PFSK-1 (cell line): ENCODE results near the gene GMDS.

ENCODE experiments used
- FOXP2 ChIP-seq: optimal IDR thresholded peaks from 2 replicates; pipeline ENCODE3; 2011; ENCODE audit warnings: borderline replicate concordance, control low read depth, inconsistent platforms; ENCODE audit not compliant: insufficient read depth; ENCODE audit errors: extremely low read length, extremely low read depth
- POLR2AphosphoS5 ChIP-seq: IDR thresholded peaks from 2 replicates; pipeline ENCODE4 v1.6.1; 2012; ENCODE audit warnings: low read depth, mild to moderate bottlenecking, control low read depth, low read length, moderate library complexity
- SIN3A ChIP-seq: IDR thresholded peaks from 2 replicates; pipeline ENCODE4 v1.6.1; 2012; ENCODE audit warnings: mild to moderate bottlenecking, low read length, moderate library complexity, borderline replicate concordance; ENCODE audit not compliant: insufficient read depth
- TAF1 ChIP-seq: IDR thresholded peaks from 2 replicates; pipeline ENCODE4 v1.6.1; 2012; ENCODE audit warnings: low read length, control low read depth, borderline replicate concordance; ENCODE audit not compliant: insufficient read depth
- TF ChIP-seq, protein P1 (sequence below), 2 experiments: IDR thresholded peaks; 2 replicates each; pipeline versions ENCODE4 v1.6.1 to v1.8.0; 2011 to 2012; ENCODE audit warnings: low read depth in 2 of 2, low read length in 2 of 2, control low read depth in 1 of 2, inconsistent platforms in 1 of 2, mild to moderate bottlenecking in 1 of 2, moderate library complexity in 1 of 2; ENCODE audit not compliant: insufficient read depth in 1 of 2

Gene GMDS

DNA sequence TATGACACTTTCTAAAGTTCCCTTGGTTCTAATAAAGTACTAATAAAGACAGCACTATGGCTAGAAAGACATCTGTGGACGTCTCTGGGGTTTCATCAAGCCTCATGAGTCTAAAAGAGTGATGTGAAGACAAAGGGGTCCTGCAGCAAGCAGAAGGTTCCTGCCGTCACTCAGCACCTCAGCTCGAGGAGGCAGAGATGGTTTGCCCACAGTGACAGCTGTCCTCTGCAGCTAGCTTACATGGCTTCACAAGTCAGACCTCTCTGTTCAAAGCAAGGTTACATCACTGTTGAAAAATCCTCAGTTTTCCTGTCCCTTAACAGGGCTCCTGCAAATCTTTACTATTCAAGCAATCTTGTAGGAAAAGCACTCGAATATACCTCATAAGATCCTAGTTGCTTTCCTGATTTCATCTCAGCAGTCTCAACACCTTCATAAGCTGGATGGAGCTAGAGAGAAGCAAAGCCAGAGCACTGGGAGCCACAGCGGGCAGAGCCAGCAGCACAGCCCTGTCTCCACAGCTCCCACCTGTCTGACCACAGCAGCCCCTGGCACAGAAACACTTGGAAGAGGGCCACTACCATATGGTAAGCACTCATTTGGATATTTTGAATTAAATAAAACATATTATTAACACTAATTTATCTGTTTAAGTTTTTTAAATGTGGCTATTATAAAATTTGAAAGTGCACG lies 202.3 kb downstream of the GMDS start:
- TF ChIP-seq TAF1 (no peak), FOXP2 (no peak), POLR2AphosphoS5 (no peak), SIN3A (no peak)
- TF ChIP-seq, protein P1, sequence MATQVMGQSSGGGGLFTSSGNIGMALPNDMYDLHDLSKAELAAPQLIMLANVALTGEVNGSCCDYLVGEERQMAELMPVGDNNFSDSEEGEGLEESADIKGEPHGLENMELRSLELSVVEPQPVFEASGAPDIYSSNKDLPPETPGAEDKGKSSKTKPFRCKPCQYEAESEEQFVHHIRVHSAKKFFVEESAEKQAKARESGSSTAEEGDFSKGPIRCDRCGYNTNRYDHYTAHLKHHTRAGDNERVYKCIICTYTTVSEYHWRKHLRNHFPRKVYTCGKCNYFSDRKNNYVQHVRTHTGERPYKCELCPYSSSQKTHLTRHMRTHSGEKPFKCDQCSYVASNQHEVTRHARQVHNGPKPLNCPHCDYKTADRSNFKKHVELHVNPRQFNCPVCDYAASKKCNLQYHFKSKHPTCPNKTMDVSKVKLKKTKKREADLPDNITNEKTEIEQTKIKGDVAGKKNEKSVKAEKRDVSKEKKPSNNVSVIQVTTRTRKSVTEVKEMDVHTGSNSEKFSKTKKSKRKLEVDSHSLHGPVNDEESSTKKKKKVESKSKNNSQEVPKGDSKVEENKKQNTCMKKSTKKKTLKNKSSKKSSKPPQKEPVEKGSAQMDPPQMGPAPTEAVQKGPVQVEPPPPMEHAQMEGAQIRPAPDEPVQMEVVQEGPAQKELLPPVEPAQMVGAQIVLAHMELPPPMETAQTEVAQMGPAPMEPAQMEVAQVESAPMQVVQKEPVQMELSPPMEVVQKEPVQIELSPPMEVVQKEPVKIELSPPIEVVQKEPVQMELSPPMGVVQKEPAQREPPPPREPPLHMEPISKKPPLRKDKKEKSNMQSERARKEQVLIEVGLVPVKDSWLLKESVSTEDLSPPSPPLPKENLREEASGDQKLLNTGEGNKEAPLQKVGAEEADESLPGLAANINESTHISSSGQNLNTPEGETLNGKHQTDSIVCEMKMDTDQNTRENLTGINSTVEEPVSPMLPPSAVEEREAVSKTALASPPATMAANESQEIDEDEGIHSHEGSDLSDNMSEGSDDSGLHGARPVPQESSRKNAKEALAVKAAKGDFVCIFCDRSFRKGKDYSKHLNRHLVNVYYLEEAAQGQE (IDR thresholded peaks at IDR 0.05; ENCODE audit: insufficient read depth in 1 of 2, low read depth in 2 of 2, low read length in 2 of 2) = no peak

GRCh38 chr6:2038092-2038491 lies 207.3 kb downstream of the GMDS start:
- TF ChIP-seq SIN3A (no peak), POLR2AphosphoS5 (no peak), TAF1 (no peak), FOXP2 (no peak)
- TF ChIP-seq, protein P1 (IDR thresholded peaks at IDR 0.05; ENCODE audit: insufficient read depth in 1 of 2, low read depth in 2 of 2, low read length in 2 of 2) = no peak

GRCh38 chr6:2037237-2037926 lies 208.0 kb downstream of the GMDS start:
- no peak for TF ChIP-seq SIN3A

DNA sequence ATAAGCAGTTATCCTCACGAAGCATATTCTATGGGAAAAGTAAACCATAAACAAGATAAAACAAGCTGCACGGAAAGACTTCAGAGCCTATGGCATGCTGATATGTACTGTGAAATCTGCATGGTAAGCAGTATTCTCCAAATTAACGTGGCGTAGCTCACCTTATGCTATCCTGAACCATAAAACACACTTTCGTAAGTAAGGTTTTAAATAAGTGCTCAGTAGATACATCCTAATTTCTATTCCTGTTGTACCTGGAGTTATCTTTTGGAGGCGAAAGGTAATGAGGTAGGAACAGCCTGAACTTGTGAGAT lies 208.7 kb downstream of the GMDS start:
- TF ChIP-seq POLR2AphosphoS5 = no peak
- TF ChIP-seq, protein P1 (IDR thresholded peaks at IDR 0.05; ENCODE audit: insufficient read depth in 1 of 2, low read depth in 2 of 2, low read length in 2 of 2) = no peak
- no peak for TF ChIP-seq TAF1
- no peak for TF ChIP-seq SIN3A
- no peak for TF ChIP-seq FOXP2

DNA sequence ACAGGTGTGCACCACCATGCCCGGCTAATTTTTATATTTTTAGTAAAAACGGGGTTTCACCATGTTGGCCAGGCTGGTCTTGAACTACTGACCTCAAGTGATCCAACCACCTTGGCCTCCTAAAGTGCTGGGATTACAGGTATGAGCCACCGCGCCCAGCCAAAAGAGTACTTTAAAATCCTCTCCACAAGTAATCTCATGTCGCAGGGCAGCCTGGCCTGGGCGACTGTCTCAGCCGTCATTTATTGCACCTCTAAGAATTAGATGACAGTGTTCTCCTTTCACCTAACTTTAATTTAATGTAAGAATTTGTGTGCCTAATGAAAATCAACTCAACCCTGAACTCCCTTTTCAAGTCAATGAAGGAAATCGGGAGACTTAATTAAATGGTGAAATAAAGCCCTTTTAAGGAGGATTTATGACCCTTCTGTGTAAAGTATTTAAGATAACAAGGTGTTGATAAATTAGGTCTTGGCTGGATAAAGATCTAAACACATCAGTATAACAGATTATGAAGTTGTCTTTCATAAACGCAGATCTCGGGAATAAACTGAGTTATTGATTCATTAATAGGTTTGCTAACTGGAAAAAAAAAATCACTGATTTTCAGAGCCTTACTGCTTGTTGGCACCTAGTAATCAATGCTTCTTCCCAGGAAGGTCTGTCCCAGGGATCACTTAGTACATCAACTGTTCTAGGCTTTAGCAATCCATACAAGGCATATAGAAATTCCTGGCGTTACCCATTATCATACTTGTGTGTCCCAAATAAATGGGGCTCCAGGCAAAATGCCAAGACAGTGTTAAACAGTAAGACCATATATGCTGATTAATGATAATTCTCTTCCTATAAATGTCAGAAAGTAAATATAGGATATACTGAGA lies 209.3 kb downstream of the GMDS start:
- TF ChIP-seq TAF1 (no peak), SIN3A (no peak), FOXP2 (no peak), POLR2AphosphoS5 (no peak)
- TF ChIP-seq, protein P1 (IDR thresholded peaks at IDR 0.05; ENCODE audit: insufficient read depth in 1 of 2, low read depth in 2 of 2, low read length in 2 of 2) = no peak
